COR-L47 (cell line): ENCODE results near the gene UBTF.

Experiments used
- DNase-seq: peaks from one replicate; lab custom pipeline; 2025; lab: John Stamatoyannopoulos, UW

The UBTF gene

GRCh38 chr17:44213403-44214229 lies 5.9 kb downstream of the UBTF start:
- DNase-seq, result no peak

GRCh38 chr17:44212507-44213402 lies 6.7 kb downstream of the UBTF start:
- no peak for DNase-seq

GRCh38 chr17:44211281-44212265 lies 7.9 kb downstream of the UBTF start:
- DNase-seq, result no peak

GRCh38 chr17:44210342-44211192 lies 8.9 kb downstream of the UBTF start:
- DNase-seq, result no peak

- no peak for DNase-seq
These were observed 9.6 kb downstream of the UBTF start for GRCh38 chr17:44209786-44210341.

- DNase-seq, result no peak
These were observed 11.7 kb downstream of the UBTF start for GRCh38 chr17:44207743-44208142.

- no peak for DNase-seq
These were observed 12.2 kb downstream of the UBTF start for GRCh38 chr17:44207319-44207718.

GRCh38 chr17:44206825-44207155 lies 12.7 kb downstream of the UBTF start:
- DNase-seq, result no peak

GRCh38 chr17:44205962-44206824 lies 13.3 kb downstream of the UBTF start:
- DNase-seq, result no peak

GRCh38 chr17:44204441-44204882 lies 15.0 kb downstream of the UBTF start:
- no peak for DNase-seq

- peak; percentile 37 for DNase-seq
These were observed 15.6 kb downstream of the UBTF start for GRCh38 chr17:44203731-44204440.

- no peak for DNase-seq
These were observed 16.7 kb downstream of the UBTF start for GRCh38 chr17:44202756-44203155.

GRCh38 chr17:44200478-44201155 lies 18.9 kb downstream of the UBTF start:
- DNase-seq, result no peak

GRCh38 chr17:44199553-44200477 lies 19.7 kb downstream of the UBTF start, which contains the start of gene ATXN7L3:
Gene ATXN7L3, minus strand, starts transcription at chr17:44199884. Its CDS starts 1,814 bp downstream, at chr17:44198070.
- DNase-seq, result peak; percentile 98

- DNase-seq, result no peak
These were observed 20.5 kb downstream of the UBTF start for GRCh38 chr17:44198721-44199552.
